SK-N-SH (cell line): ENCODE measurements around the gene CELSR1. TPM values are rescaled to one million over a fixed set of nuclear protein-coding genes. Genes with fewer than 3 reads are reported as not detected.

ENCODE experiments used
- CTCF ChIA-PET: fragments of 300-600, 350-600 bp; formaldehyde crosslinking; extraction: SDS; loops from one replicate; lab custom pipeline; 2021; lab: Yijun Ruan, JAX
- POLR2A ChIA-PET: fragments of 350-600 bp; sonication (Branson Sonifier 250); formaldehyde crosslinking; extraction: SDS; loops from one replicate; lab custom pipeline; 2020; ENCODE audit warnings: antibody characterized with exemption, inconsistent platforms; lab: Yijun Ruan, JAX
- DNase-seq: peaks from one replicate; pipeline ENCODE4 v3.0.0; 2012
- H2AFZ ChIP-seq: fragments of 200-600 bp; sonication (generic); 2 replicates; pipeline ENCODE4 v1.8.1; 2016; ENCODE audit warnings: antibody characterized with exemption, mild to moderate bottlenecking, low read depth
- H3F3A ChIP-seq: fragments of 200-600 bp; sonication (generic); replicated peaks from 2 replicates; pipeline ENCODE3; 2016; ENCODE audit warnings: antibody characterized with exemption, mild to moderate bottlenecking; ENCODE audit not compliant: insufficient read depth
- H3K27ac ChIP-seq, 2 experiments: fragments of 200-500 bp in 1 of 2; fragments of 200-600 bp in 1 of 2; sonication (Bioruptor generic) in 1 of 2; sonication (generic), shearing (Covaris generic) in 1 of 2; 2 replicates each; pipeline versions ENCODE4 v1.5.1 to v1.6.1; 2014 to 2016; ENCODE audit warnings: low read depth in 2 of 2, inconsistent platforms in 1 of 2, low read length in 1 of 2, mild to moderate bottlenecking in 1 of 2, mixed read lengths in 1 of 2
- H3K27me3 ChIP-seq: fragments of 200-600 bp; sonication (generic), shearing (Covaris generic); 2 replicates; pipeline ENCODE4 v1.6.1; 2016; ENCODE audit warnings: mixed run types; ENCODE audit not compliant: insufficient read depth
- H3K36me3 ChIP-seq, 2 experiments: fragments of 200-500 bp in 1 of 2; fragments of 200-600 bp in 1 of 2; sonication (Bioruptor generic) in 1 of 2; sonication (generic) in 1 of 2; replicated peaks in 1 of 2; 2 replicates each; pipeline versions ENCODE3 to v1.5.1; 2014 to 2016; ENCODE audit warnings: low read length in 1 of 2, mild to moderate bottlenecking in 1 of 2; ENCODE audit not compliant: insufficient read depth in 2 of 2, control insufficient read depth in 1 of 2
- H3K4me1 ChIP-seq, 2 experiments: fragments of 200-500 bp in 1 of 2; fragments of 200-600 bp in 1 of 2; sonication (Bioruptor generic) in 1 of 2; sonication (generic), shearing (Covaris generic) in 1 of 2; 2 replicates each; pipeline versions ENCODE4 v1.5.1 to v1.6.1; 2014 to 2016; ENCODE audit warnings: low read depth in 1 of 2, low read length in 1 of 2, mixed run types in 1 of 2; ENCODE audit not compliant: insufficient read depth in 2 of 2, control insufficient read depth in 1 of 2
- H3K4me2 ChIP-seq: fragments of 200-600 bp; sonication (generic), shearing (Covaris generic); 2 replicates; pipeline ENCODE4 v1.6.1; 2017; ENCODE audit warnings: mixed run types
- H3K4me3 ChIP-seq, 2 experiments: fragments of 200-500 bp in 1 of 2; fragments of 200-600 bp in 1 of 2; sonication (Bioruptor generic) in 1 of 2; sonication (generic), shearing (Covaris generic) in 1 of 2; 2 replicates each; pipeline versions ENCODE4 v1.5.1 to v1.8.1; 2014 to 2016; ENCODE audit warnings: low read depth in 2 of 2, inconsistent platforms in 1 of 2, low read length in 1 of 2, mild to moderate bottlenecking in 1 of 2, mixed read lengths in 1 of 2, moderate library complexity in 1 of 2
- H3K79me2 ChIP-seq: fragments of 200-600 bp; sonication (generic); 2 replicates; pipeline ENCODE4 v1.8.1; 2017; ENCODE audit warnings: mild to moderate bottlenecking; ENCODE audit not compliant: insufficient read depth
- H3K9ac ChIP-seq: fragments of 200-600 bp; sonication (generic); 2 replicates; pipeline ENCODE4 v1.6.1; 2017; ENCODE audit warnings: mixed run types
- H3K9me2 ChIP-seq: fragments of 200-600 bp; sonication (generic); 2 replicates; pipeline ENCODE4 v1.6.1; 2017; ENCODE audit warnings: mixed run types
- H3K9me3 ChIP-seq: fragments of 200-600 bp; sonication (generic); 2 replicates; pipeline ENCODE4 v1.6.1; 2017; ENCODE audit warnings: mixed run types, mild to moderate bottlenecking, moderate library complexity
- H4K20me1 ChIP-seq: fragments of 200-600 bp; sonication (generic); 2 replicates; pipeline ENCODE4 v1.6.1; 2017; ENCODE audit warnings: mild to moderate bottlenecking, mixed run types; ENCODE audit not compliant: insufficient read depth
- GABPA ChIP-seq: IDR thresholded peaks from 2 replicates; pipeline ENCODE4 v1.4.0; 2012; ENCODE audit warnings: low read depth, mild to moderate bottlenecking
- MAX ChIP-seq: IDR thresholded peaks from 2 replicates; pipeline ENCODE4 v1.4.0; 2012; ENCODE audit warnings: low read depth
- POLR2AphosphoS5 ChIP-seq: IDR thresholded peaks from 2 replicates; pipeline ENCODE4 v1.6.1; 2012; ENCODE audit warnings: low read depth, low read length
- REST ChIP-seq: IDR thresholded peaks from 2 replicates; pipeline ENCODE4 v1.6.1; 2012; ENCODE audit warnings: mild to moderate bottlenecking, low read depth, low read length, moderate library complexity
- SIN3A ChIP-seq: IDR thresholded peaks from 2 replicates; pipeline ENCODE4 v1.6.1; 2012; ENCODE audit warnings: low read depth, mild to moderate bottlenecking, low read length, moderate library complexity, borderline replicate concordance
- YY1 ChIP-seq: IDR thresholded peaks from 2 replicates; pipeline ENCODE4 v1.4.0; 2012; ENCODE audit warnings: low read depth, mild to moderate bottlenecking
- whole genome bisulfite sequencing: methylation state at CpG from one replicate; pipeline ENCODE4 v1.1.6; 2017; ENCODE audit warnings: low lambda C conversion rate; 5-methylcytosine and 5-hydroxymethylcytosine counted together
- polyA plus RNA-seq, 3 experiments: library from polyadenylated mRNA; depleted of rRNA; stranded (reverse); fragments of >200 nt; gene quantifications; 2 replicates each; pipeline ENCODE4 v1.2.3, GENCODE V29; 2012
- TF ChIP-seq, protein P1 (sequence below): fragments of 150-350 bp; IDR thresholded peaks from 2 replicates; pipeline ENCODE4 v1.6.1; 2017; ENCODE audit warnings: antibody characterized with exemption, low read length, low read depth, borderline replicate concordance
- TF ChIP-seq, protein P2 (sequence below): IDR thresholded peaks from 2 replicates; pipeline ENCODE4 v1.4.0; 2012; ENCODE audit warnings: low read depth, borderline replicate concordance

CELSR1 gene
- polyA plus RNA-seq, 1 of the 3 experiments (the other 2 are of a cell fraction): 5.0 TPM

- TF ChIP-seq POLR2AphosphoS5: no peak
- TF ChIP-seq GABPA: no peak
- TF ChIP-seq REST: no peak
- TF ChIP-seq, all 33 proteins: peak for 5
Measured at GRCh38 chr22:46563381-46564083, 26.1 kb upstream of the CELSR1 start (continued).

DNA sequence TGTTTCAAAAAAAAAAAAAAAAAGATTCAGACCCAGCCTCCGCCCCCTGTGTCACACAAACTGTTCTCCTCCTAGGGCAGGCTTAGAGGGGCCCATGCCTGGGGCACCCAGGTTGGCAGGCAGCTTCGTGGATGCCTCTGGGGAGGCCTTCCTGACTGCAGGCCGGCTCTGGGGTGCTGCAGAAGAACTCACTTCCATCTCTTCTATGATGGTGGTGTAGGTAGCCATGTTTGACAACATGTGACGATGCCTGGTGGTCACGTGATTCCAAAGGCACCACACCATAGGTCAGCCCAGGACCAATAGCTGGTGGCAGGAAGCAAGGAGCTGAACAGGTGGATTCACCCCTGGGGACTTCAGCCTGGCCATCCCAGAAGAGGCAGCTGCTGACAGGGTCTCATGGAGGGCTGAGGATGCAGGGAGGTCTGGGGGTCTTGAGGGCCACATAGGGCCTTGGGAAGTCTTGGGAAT is 24.1 kb upstream of the CELSR1 start:
- ChIA-PET CTCF (interaction anchor here (0.7 to 3.2 kb wide), 7 partner anchors 13 to 231 kb away, joined by 3 to 17 read pairs (median 3); no protein-coding TSS in a partner anchor), POLR2A (no interaction called here)
- no peak overlapping the region for H3K4me2 ChIP-seq
- H4K20me1 ChIP-seq: no peaks in the 10 kb centered on the region
- H3K36me3 ChIP-seq: no peaks in the 10 kb centered on the region
- H3K27me3 ChIP-seq: no peaks in the 10 kb centered on the region
- peaks cover 0 to 12% of the 10 kb centered on the region in 2 experiments; a peak in 1 of 4 replicates for H3K4me1 ChIP-seq
- no peak overlapping the region for H3K9ac ChIP-seq
- H3K79me2 ChIP-seq: no peaks in the 10 kb centered on the region
- no peaks in the 10 kb centered on the region for H3K9me3 ChIP-seq
- no peak overlapping the region for H3K27ac ChIP-seq
- WGBS: 40% methylated on average over 2 of the region's 5 CpGs
- no peaks in the 10 kb centered on the region for H3K9me2 ChIP-seq
- DNase-seq: peak; percentile 63
- H3K4me3 ChIP-seq: no peak overlapping the region
- no peak for TF ChIP-seq POLR2AphosphoS5
- no peak for TF ChIP-seq SIN3A
- TF ChIP-seq, protein P1, sequence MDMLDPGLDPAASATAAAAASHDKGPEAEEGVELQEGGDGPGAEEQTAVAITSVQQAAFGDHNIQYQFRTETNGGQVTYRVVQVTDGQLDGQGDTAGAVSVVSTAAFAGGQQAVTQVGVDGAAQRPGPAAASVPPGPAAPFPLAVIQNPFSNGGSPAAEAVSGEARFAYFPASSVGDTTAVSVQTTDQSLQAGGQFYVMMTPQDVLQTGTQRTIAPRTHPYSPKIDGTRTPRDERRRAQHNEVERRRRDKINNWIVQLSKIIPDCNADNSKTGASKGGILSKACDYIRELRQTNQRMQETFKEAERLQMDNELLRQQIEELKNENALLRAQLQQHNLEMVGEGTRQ: peak; percentile 72; the same call in 1 of the 2 replicates
- TF ChIP-seq, protein P2, sequence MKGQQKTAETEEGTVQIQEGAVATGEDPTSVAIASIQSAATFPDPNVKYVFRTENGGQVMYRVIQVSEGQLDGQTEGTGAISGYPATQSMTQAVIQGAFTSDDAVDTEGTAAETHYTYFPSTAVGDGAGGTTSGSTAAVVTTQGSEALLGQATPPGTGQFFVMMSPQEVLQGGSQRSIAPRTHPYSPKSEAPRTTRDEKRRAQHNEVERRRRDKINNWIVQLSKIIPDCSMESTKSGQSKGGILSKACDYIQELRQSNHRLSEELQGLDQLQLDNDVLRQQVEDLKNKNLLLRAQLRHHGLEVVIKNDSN: peak; percentile 91
- TF ChIP-seq MAX: no peak
- peak; percentile 79; the same call in 1 of the 2 replicates for TF ChIP-seq YY1
- no peak overlapping the region; the same call in 1 of the 2 replicates for H2AFZ ChIP-seq
- H3F3A ChIP-seq: peaks cover 3% of the 10 kb centered on the region
